Spleen (tissue), 7 donors: Measurements from ENCODE around the gene ABCC8.

Source experiments
- POLR2A ChIP-seq, 3 donors: fragments of 450-650 bp; IDR thresholded peaks; one replicate each; pipeline ENCODE4 v1.5.1; 2017; ENCODE audit warnings: antibody characterized with exemption in 3 of 3, mild to moderate bottlenecking in 1 of 3
- POLR2AphosphoS5 ChIP-seq, 3 donors: sonication (generic); formaldehyde crosslinking; IDR thresholded peaks; one replicate each; pipeline ENCODE4 v1.5.1; 2017; ENCODE audit warnings: antibody characterized with exemption in 3 of 3
- TF ChIP-seq, protein P1 (sequence below), 11 experiments: fragments of 200-600 bp in 7 of 11; fragments of 450-650 bp in 4 of 11; sonication (generic) in 4 of 11; IDR thresholded peaks in 8 of 11; conservative IDR thresholded peaks in 3 of 11; 1 replicate in 7 of 11; 2 replicates in 4 of 11; pipeline versions ENCODE4 v1.4.0 to v1.8.0; 2016 to 2021; ENCODE audit warnings: antibody characterized with exemption in 11 of 11, inconsistent platforms in 4 of 11, mild to moderate bottlenecking in 1 of 11
- donor health status: DM: no; HTN: no; CAD: no; lungs with moderate emphysema.
- donor health status: DM: no; HTN: no; CAD: no.
- donor health status: DM: no; HTN: no; CAD: no.

DNA sequence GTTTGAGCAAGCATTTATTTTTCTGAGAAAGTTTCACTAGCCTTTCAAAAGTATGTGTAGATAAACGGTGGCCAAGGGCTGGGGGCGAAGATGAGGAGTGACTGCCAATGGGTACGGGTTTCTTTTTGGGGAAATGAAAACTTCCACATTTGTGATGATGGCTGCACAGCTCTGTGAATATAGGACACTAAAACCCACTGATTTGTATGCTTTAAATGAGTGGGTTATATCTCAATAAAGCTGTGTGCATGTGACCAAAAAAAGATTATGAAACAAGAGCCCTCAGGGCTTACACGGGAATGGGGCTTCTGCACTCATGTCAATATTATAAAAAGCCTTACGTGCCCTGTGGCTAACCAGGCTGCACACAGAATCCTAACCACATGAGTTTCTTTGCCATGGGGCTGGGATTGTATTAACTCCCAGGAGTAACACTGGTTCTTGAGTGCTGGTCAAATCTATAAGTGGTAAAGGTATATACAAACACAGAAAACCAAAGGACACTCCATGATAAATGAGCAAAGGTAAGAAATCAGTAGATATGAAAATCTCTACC, 31.3 kb downstream of the ABCC8 start:
- TF ChIP-seq, protein P1, sequence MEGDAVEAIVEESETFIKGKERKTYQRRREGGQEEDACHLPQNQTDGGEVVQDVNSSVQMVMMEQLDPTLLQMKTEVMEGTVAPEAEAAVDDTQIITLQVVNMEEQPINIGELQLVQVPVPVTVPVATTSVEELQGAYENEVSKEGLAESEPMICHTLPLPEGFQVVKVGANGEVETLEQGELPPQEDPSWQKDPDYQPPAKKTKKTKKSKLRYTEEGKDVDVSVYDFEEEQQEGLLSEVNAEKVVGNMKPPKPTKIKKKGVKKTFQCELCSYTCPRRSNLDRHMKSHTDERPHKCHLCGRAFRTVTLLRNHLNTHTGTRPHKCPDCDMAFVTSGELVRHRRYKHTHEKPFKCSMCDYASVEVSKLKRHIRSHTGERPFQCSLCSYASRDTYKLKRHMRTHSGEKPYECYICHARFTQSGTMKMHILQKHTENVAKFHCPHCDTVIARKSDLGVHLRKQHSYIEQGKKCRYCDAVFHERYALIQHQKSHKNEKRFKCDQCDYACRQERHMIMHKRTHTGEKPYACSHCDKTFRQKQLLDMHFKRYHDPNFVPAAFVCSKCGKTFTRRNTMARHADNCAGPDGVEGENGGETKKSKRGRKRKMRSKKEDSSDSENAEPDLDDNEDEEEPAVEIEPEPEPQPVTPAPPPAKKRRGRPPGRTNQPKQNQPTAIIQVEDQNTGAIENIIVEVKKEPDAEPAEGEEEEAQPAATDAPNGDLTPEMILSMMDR (IDR thresholded peaks at IDR 0.05 in 8 of 11, conservative IDR thresholded peaks at IDR 0.05 in 3 of 11) = no peak
- TF ChIP-seq POLR2A (IDR thresholded peaks at IDR 0.05) (no peak), POLR2AphosphoS5 (IDR thresholded peaks at IDR 0.05) (no peak)
